Neural cell (in vitro differentiated cells): ENCODE results near the gene ST3GAL3. TPM values are rescaled to one million over a fixed set of nuclear protein-coding genes. Genes with fewer than 3 reads are reported as not detected.

Experiments used
- H2AFZ ChIP-seq: fragments of 200-600, 300-800 bp; sonication (generic), shearing (Covaris generic); 2 replicates; pipeline ENCODE4 v1.6.0; 2014; ENCODE audit warnings: low read depth, mild to moderate bottlenecking, antibody characterized with exemption, low read length, moderate library complexity
- H3F3A ChIP-seq: fragments of 200-600 bp; shearing (Covaris generic); 2 replicates; pipeline ENCODE4 v1.6.1; 2016; ENCODE audit warnings: mild to moderate bottlenecking, moderate library complexity, mixed read lengths, antibody characterized with exemption, low read length; ENCODE audit not compliant: insufficient read depth, poor library complexity, severe bottlenecking
- H3K27ac ChIP-seq: fragments of 200-600, 300-800 bp; sonication (generic), shearing (Covaris generic); 2 replicates; pipeline ENCODE4 v1.5.1; 2014; ENCODE audit warnings: mild to moderate bottlenecking, low read length, moderate library complexity
- H3K27me3 ChIP-seq: fragments of 300-800, 200-600 bp; sonication (generic), shearing (Covaris generic); 2 replicates; pipeline ENCODE4 v1.6.0; 2014; ENCODE audit warnings: mild to moderate bottlenecking, low read depth, low read length, moderate library complexity; ENCODE audit not compliant: insufficient read depth
- H3K36me3 ChIP-seq: fragments of 300-800, 200-600 bp; sonication (generic), shearing (Covaris generic); 2 replicates; pipeline ENCODE4 v1.5.1; 2014; ENCODE audit warnings: mild to moderate bottlenecking, antibody characterized with exemption, low read length, moderate library complexity; ENCODE audit not compliant: insufficient read depth
- H3K4me2 ChIP-seq: fragments of 300-800, 200-600 bp; sonication (generic), shearing (Covaris generic); 2 replicates; pipeline ENCODE4 v1.6.0; 2014; ENCODE audit warnings: mild to moderate bottlenecking, low read length
- H3K4me3 ChIP-seq: fragments of 300-800, 200-600 bp; sonication (generic), shearing (Covaris generic); 2 replicates; pipeline ENCODE4 v1.5.1; 2014; ENCODE audit warnings: mild to moderate bottlenecking, low read length, moderate library complexity
- H3K79me2 ChIP-seq: fragments of 200-600 bp; shearing (Covaris generic); replicated peaks from 2 replicates; pipeline ENCODE4 v1.6.0; 2014; ENCODE audit warnings: mild to moderate bottlenecking, low read length, moderate library complexity; ENCODE audit not compliant: insufficient read depth
- H3K9ac ChIP-seq: fragments of 300-800, 200-600 bp; sonication (generic), shearing (Covaris generic); 2 replicates; pipeline ENCODE4 v1.6.1; 2016; ENCODE audit warnings: mild to moderate bottlenecking, low read length, mixed read lengths
- H3K9me2 ChIP-seq: fragments of 200-600 bp; shearing (Covaris generic); 2 replicates; pipeline ENCODE4 v1.6.1; 2016; ENCODE audit warnings: mild to moderate bottlenecking, low read length, mixed read lengths; ENCODE audit not compliant: insufficient read depth
- H3K9me3 ChIP-seq: fragments of 200-600, 300-800 bp; sonication (generic), shearing (Covaris generic); 2 replicates; pipeline ENCODE4 v1.6.1; 2016; ENCODE audit warnings: mild to moderate bottlenecking, mixed run types, low read length, moderate library complexity, mixed read lengths
- H4K20me1 ChIP-seq: fragments of 200-600 bp; shearing (Covaris generic); 2 replicates; pipeline ENCODE4 v1.6.1; 2016; ENCODE audit warnings: mild to moderate bottlenecking, mixed run types; ENCODE audit not compliant: insufficient read depth
- CTCF ChIP-seq: fragments of 450-650 bp; IDR thresholded peaks from 2 replicates; pipeline ENCODE4 v1.5.1; 2014; ENCODE audit warnings: antibody characterized with exemption, mild to moderate bottlenecking, moderate library complexity; ENCODE audit not compliant: poor library complexity, severe bottlenecking
- EP300 ChIP-seq: fragments of 450-650 bp; conservative IDR thresholded peaks from 2 replicates; pipeline ENCODE4 v1.6.1; 2014; ENCODE audit warnings: antibody characterized with exemption, mild to moderate bottlenecking, moderate library complexity; ENCODE audit not compliant: poor library complexity, severe bottlenecking
- EZH2 ChIP-seq: fragments of 200-600, 300-800 bp; shearing (Covaris generic), sonication (generic); IDR thresholded peaks from 2 replicates; pipeline ENCODE4 v1.6.1; 2014; ENCODE audit warnings: antibody characterized with exemption, low read length, borderline replicate concordance, mild to moderate bottlenecking; ENCODE audit not compliant: insufficient read depth, poor library complexity, severe bottlenecking
- MXI1 ChIP-seq: fragments of 450-650 bp; conservative IDR thresholded peaks from 2 replicates; pipeline ENCODE4 v1.6.1; 2014; ENCODE audit warnings: antibody characterized with exemption, mild to moderate bottlenecking; ENCODE audit not compliant: poor library complexity, severe bottlenecking
- POLR2AphosphoS5 ChIP-seq: IDR thresholded peaks from 2 replicates; pipeline ENCODE4 v1.6.1; 2012
- RAD21 ChIP-seq: fragments of 450-650 bp; conservative IDR thresholded peaks from 2 replicates; pipeline ENCODE4 v1.6.1; 2014; ENCODE audit warnings: antibody characterized with exemption, mild to moderate bottlenecking, moderate library complexity
- REST ChIP-seq: IDR thresholded peaks from 2 replicates; pipeline ENCODE4 v1.6.1; 2012; ENCODE audit warnings: borderline replicate concordance
- SMC3 ChIP-seq: fragments of 450-650 bp; conservative IDR thresholded peaks from 2 replicates; pipeline ENCODE4 v1.6.1; 2014; ENCODE audit warnings: antibody characterized with exemption, mild to moderate bottlenecking, moderate library complexity; ENCODE audit not compliant: poor library complexity
- TAF1 ChIP-seq: IDR thresholded peaks from 2 replicates; pipeline ENCODE4 v1.6.1; 2012; ENCODE audit warnings: low read depth
- polyA plus RNA-seq: library from polyadenylated mRNA; depleted of rRNA; stranded (reverse); fragments of >200 nt; gene quantifications from 2 replicates; pipeline ENCODE4 v1.2.3, GENCODE V29; 2014

Gene ST3GAL3
- polyA plus RNA-seq, 1 donor from 2014 or later, result 36.8 TPM

- Histone ChIP-seq H4K20me1 (no peaks in the 10 kb centered on the region), H3F3A (no peaks in the 10 kb centered on the region), H3K79me2 (no peaks in the 10 kb centered on the region), H3K4me3 (no peak overlapping the region), H3K4me2 (no peak overlapping the region), H3K9me3 (no peaks in the 10 kb centered on the region), H3K9me2 (no peaks in the 10 kb centered on the region), H3K36me3 (no peaks in the 10 kb centered on the region), H2AFZ (no peak overlapping the region), H3K27ac (no peak overlapping the region), H3K27me3 (no peaks in the 10 kb centered on the region), H3K9ac (no peak overlapping the region)
- TF ChIP-seq REST, result no peak
- TF ChIP-seq MXI1, result no peak
- no peak for TF ChIP-seq EZH2
- TF ChIP-seq EP300, result no peak
Observed at GRCh38 chr1:43900386-43900785, 193.1 kb downstream of the ST3GAL3 start.

- Histone ChIP-seq H2AFZ (no peak overlapping the region), H3K36me3 (no peaks in the 10 kb centered on the region), H3K4me3 (no peak overlapping the region), H3K9ac (no peak overlapping the region), H3K9me3 (no peaks in the 10 kb centered on the region), H3K27ac (no peak overlapping the region), H3K27me3 (no peaks in the 10 kb centered on the region), H3K4me2 (no peak overlapping the region), H3F3A (no peaks in the 10 kb centered on the region), H3K79me2 (no peaks in the 10 kb centered on the region), H4K20me1 (no peaks in the 10 kb centered on the region), H3K9me2 (no peaks in the 10 kb centered on the region)
- TF ChIP-seq TAF1, result no peak
- no peak for TF ChIP-seq REST
- no peak for TF ChIP-seq MXI1
- TF ChIP-seq EP300, result no peak
- no peak for TF ChIP-seq SMC3
- no peak for TF ChIP-seq EZH2
- no peak for TF ChIP-seq RAD21
- no peak for TF ChIP-seq CTCF
- no peak for TF ChIP-seq POLR2AphosphoS5
Observed at GRCh38 chr1:43901196-43901961, 194.0 kb downstream of the ST3GAL3 start.
